NCI-H510A (cell line): ENCODE measurements around the gene PIGN.
"Not testable (repeated sequence)": the region's sequence is repeated elsewhere in the genome, so short reads cannot be mapped to it uniquely, and the experiment has no call there.

Experiments used
- DNase-seq: peaks from one replicate; lab custom pipeline; 2025; lab: John Stamatoyannopoulos, UW

The PIGN gene

GRCh38 chr18:62182220-62182619 lies 4.6 kb downstream of the PIGN start:
- DNase-seq, result no peak

- DNase-seq, result peak; percentile 61
Measured at GRCh38 chr18:62179213-62179612, 7.6 kb downstream of the PIGN start.

- no peak for DNase-seq
Measured at GRCh38 chr18:62177271-62177670, 9.6 kb downstream of the PIGN start.

- no peak for DNase-seq
Measured at GRCh38 chr18:62175521-62175920, 11.3 kb downstream of the PIGN start.

GRCh38 chr18:62172298-62172697 lies 14.6 kb downstream of the PIGN start:
- DNase-seq, result no peak

GRCh38 chr18:62170857-62171256 lies 16.0 kb downstream of the PIGN start:
- DNase-seq, result no peak

GRCh38 chr18:62166524-62166923 lies 20.3 kb downstream of the PIGN start:
- not testable (repeated sequence) for DNase-seq

- DNase-seq, result no peak
Measured at GRCh38 chr18:62165583-62165982, 21.3 kb downstream of the PIGN start.

GRCh38 chr18:62164855-62165487 lies 21.9 kb downstream of the PIGN start:
- no peak for DNase-seq

GRCh38 chr18:62164310-62164709 lies 22.5 kb downstream of the PIGN start:
- no peak for DNase-seq

- DNase-seq, result no peak
Measured at GRCh38 chr18:62157843-62158242, 29.0 kb downstream of the PIGN start.

GRCh38 chr18:62152844-62153243 lies 34.0 kb downstream of the PIGN start:
- no peak for DNase-seq

GRCh38 chr18:62151068-62151771 lies 35.6 kb downstream of the PIGN start:
- no peak for DNase-seq

- DNase-seq, result no peak
Measured at GRCh38 chr18:62144338-62144737, 42.5 kb downstream of the PIGN start.

- DNase-seq, result no peak
Measured at GRCh38 chr18:62140259-62140658, 46.6 kb downstream of the PIGN start.

- DNase-seq, result no peak
Measured at GRCh38 chr18:62138461-62139235, 48.2 kb downstream of the PIGN start.

GRCh38 chr18:62131301-62131909 lies 55.5 kb downstream of the PIGN start:
- DNase-seq, result peak; percentile 21

GRCh38 chr18:62128157-62128556 lies 58.7 kb downstream of the PIGN start:
- DNase-seq, result no peak

- no peak for DNase-seq
Measured at GRCh38 chr18:62126737-62127136, 60.1 kb downstream of the PIGN start.

- no peak for DNase-seq
Measured at GRCh38 chr18:62125702-62126101, 61.2 kb downstream of the PIGN start.

GRCh38 chr18:62122330-62122729 lies 64.5 kb downstream of the PIGN start:
- no peak for DNase-seq

- no peak for DNase-seq
Measured at GRCh38 chr18:62119884-62120283, 67.0 kb downstream of the PIGN start.

GRCh38 chr18:62118328-62118727 lies 68.5 kb downstream of the PIGN start:
- DNase-seq, result no peak
